ENCODE measurements around the gene KERA.

Gene KERA

DNA sequence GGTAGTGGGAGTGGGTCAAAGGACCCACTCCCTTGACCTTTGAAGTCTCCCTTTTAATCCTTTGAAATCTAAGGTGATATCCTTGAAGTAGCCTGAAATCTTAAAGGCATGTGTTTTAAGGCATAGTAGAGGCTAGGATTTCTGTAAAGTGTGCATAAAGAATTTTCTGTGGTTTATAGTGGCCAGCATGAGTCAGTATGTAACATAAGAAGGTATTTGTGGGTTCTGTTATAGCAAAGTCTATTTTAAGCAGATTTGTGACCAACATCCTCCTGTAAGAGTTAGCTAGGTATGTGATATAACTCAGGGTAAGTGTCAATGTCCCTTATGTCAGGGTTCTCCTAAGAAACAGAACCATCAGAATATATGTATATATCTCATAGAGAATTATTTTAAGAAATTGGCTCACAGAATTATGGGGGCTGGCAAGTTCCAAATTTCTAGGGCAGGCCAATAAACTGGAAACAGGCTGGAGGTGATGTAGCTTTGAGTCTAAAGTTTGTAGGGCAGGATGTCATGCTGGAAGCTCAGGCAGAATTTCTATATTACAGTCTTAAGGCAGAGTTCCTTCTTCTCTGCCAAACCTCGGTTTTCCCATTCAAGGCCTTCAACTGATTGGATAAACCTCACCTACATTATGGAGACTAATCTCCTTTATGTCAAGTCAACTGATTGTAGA, 34.4 kb downstream of the KERA start:
- no peak for TF ChIP-seq PAX5 (IDR thresholded peaks at IDR 0.05; ENCODE audit: insufficient read depth, low read length, severe bottlenecking)
- TF ChIP-seq POLR2AphosphoS5 (IDR thresholded peaks at IDR 0.05; ENCODE audit: low read depth, low read length) = no peak
- no peak for DNase-seq (ENCODE audit: insufficient read length, low spot score)
- FAIRE-seq = no peak

DNA sequence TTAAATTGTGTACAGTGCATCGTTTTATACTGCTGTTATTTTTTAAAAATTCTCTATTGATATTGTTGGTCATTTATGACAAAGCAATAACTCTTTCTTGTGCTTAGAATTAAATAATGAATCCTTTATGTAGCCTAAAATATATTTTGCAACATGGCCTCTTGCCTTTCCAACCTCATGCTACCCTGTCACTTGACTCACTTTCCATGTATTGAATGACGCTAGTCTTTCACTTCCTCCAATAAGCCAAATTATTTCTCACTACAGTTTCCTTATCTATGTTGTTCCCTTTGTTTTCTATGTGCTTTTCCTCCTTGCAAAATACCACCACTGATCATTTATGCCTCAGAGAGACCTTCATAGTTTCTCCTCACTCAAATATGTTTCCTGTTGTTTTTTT, 36.7 kb downstream of the KERA start:
- TF ChIP-seq SPI1 (IDR thresholded peaks at IDR 0.05; ENCODE audit: low read depth, low read length) (no peak), POLR2AphosphoS5 (IDR thresholded peaks at IDR 0.05; ENCODE audit: low read depth, low read length) (no peak)
- FAIRE-seq (no peak), DNase-seq (ENCODE audit: insufficient read length, low spot score) (no peak)

DNA sequence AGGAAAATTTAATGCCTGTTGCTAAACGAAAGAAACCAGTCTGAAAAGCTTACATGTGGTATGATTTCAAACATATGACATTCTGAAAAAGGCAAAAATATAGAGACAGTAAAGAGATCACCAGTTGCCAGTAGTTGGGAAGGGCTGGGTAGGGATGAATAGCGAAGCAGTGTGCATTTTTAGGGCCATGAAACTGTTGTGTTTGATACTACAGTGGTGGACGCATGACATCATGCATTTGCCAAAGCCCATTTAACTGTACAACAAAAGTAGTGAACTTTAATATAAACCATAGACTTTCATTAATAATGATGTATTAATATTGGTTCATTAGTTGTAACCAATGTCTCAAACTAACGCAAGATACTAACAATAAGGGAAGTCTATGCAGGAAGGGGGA, 38.4 kb downstream of the KERA start:
- TF ChIP-seq TAF1 (IDR thresholded peaks at IDR 0.05; ENCODE audit: low read depth, low read length) (no peak), PAX5 (IDR thresholded peaks at IDR 0.05; ENCODE audit: insufficient read depth, low read length, severe bottlenecking) (no peak), POLR2A (IDR thresholded peaks at IDR 0.05; ENCODE audit: low read depth, low read length) (no peak), POLR2AphosphoS5 (IDR thresholded peaks at IDR 0.05; ENCODE audit: low read depth, low read length) (no peak), SPI1 (IDR thresholded peaks at IDR 0.05; ENCODE audit: low read depth, low read length) (no peak)
- DNase-seq (ENCODE audit: insufficient read length, low spot score) (no peak), FAIRE-seq (no peak)

DNA sequence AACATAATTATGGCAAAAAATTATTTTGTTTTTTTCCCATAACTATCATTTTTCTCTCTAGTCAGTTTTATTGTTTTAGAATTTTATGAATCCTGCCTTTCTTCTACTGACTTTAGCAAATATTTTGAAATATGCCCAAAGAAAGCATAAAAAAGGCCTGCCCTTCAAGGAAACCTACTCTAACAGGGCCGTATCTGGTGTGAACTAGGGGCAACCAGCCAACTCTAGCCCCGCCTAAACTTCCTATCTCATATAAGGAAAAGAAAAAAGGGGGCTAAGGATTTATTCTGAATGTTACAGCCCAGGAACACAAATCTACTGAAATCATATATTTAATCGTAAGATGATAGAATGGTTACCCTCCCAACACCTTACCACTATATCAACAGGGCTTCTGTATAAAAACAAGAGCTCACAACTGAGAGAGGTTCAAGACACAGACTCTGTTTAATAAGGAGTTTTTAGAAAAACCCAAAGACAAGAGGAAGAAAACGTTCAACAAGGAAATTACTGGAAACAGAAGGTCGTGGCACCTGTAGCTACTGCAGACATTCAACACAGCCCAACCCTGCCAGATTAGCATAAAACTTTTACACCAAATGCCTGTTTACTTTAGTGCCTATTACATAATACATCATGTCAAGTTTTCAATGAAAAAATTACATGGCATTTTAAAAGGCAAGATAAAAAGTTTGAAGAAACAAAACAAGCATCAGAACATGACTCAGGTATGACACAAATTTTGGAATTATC, 40.1 kb downstream of the KERA start:
- DNase-seq (ENCODE audit: insufficient read length, low spot score) (no peak), FAIRE-seq (no peak)
- TF ChIP-seq PAX5 (IDR thresholded peaks at IDR 0.05; ENCODE audit: insufficient read depth, low read length, severe bottlenecking) (no peak), SPI1 (IDR thresholded peaks at IDR 0.05; ENCODE audit: low read depth, low read length) (no peak), TAF1 (IDR thresholded peaks at IDR 0.05; ENCODE audit: low read depth, low read length) (no peak), POU2F2 (IDR thresholded peaks at IDR 0.05; ENCODE audit: low read depth, low read length) (no peak), POLR2A (IDR thresholded peaks at IDR 0.05; ENCODE audit: low read depth, low read length) (no peak), POLR2AphosphoS5 (IDR thresholded peaks at IDR 0.05; ENCODE audit: low read depth, low read length) (no peak)

DNA sequence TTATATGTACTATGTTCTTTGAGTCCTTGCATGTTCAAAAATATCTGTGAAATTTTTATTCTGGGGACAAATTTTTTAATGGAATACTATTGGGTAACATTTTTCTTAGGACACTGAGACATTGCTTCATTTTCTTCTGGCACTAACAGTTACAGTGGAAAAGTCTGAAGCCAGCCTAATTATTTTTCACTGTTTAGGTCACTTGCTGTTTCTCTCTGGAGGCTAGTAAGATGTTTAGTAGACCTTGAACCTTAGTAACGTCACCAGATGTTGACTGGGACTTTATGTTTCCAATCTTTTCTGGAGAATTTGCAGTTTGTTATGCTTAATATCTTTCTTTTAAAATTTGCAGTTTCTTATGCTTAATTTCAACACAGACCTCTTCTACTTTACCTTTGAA, 40.8 kb downstream of the KERA start:
- TF ChIP-seq POLR2A (IDR thresholded peaks at IDR 0.05; ENCODE audit: low read depth, low read length) = no peak
- no peak for TF ChIP-seq TAF1 (IDR thresholded peaks at IDR 0.05; ENCODE audit: low read depth, low read length)
- no peak for TF ChIP-seq PAX5 (IDR thresholded peaks at IDR 0.05; ENCODE audit: insufficient read depth, low read length, severe bottlenecking)
- TF ChIP-seq POU2F2 (IDR thresholded peaks at IDR 0.05; ENCODE audit: low read depth, low read length) = no peak
- no peak for TF ChIP-seq POLR2AphosphoS5 (IDR thresholded peaks at IDR 0.05; ENCODE audit: low read depth, low read length)
- TF ChIP-seq SPI1 (IDR thresholded peaks at IDR 0.05; ENCODE audit: low read depth, low read length) = no peak
- FAIRE-seq (no peak), DNase-seq (ENCODE audit: insufficient read length, low spot score) (no peak)

DNA sequence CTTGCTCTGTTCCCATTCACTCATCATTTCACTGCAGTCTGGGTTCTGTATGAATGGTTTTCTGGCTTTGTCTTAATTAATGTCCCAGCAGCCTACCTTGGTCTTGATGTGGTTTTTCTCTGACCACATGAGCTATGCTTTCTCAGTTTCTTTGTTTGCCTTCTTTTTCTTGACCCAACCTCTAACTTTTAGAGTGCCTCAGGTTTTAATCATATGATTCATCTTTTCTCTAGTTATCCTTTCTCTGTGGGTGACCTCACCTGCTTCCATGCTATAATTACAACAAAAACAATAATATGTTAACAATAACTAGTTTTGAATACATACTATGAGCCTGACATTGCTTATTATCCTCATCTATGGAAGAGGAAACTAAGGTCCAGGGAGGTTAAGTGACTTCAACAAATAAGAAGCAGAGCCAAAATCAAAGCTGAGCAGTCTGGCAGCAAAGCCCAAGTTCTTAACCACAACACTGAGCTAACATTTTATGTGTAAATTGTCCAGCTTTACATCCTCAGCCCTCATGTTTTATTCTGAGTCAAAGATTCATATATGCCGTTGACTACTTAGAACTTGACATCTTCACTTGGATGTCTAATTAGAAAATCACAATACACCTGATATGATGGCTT, 48.4 kb downstream of the KERA start:
- no peak for FAIRE-seq
- TF ChIP-seq PAX5 (IDR thresholded peaks at IDR 0.05; ENCODE audit: insufficient read depth, low read length, severe bottlenecking) = peak; percentile 13
- TF ChIP-seq POLR2AphosphoS5 (IDR thresholded peaks at IDR 0.05; ENCODE audit: low read depth, low read length) = no peak
- no peak for DNase-seq (ENCODE audit: insufficient read length, low spot score)

DNA sequence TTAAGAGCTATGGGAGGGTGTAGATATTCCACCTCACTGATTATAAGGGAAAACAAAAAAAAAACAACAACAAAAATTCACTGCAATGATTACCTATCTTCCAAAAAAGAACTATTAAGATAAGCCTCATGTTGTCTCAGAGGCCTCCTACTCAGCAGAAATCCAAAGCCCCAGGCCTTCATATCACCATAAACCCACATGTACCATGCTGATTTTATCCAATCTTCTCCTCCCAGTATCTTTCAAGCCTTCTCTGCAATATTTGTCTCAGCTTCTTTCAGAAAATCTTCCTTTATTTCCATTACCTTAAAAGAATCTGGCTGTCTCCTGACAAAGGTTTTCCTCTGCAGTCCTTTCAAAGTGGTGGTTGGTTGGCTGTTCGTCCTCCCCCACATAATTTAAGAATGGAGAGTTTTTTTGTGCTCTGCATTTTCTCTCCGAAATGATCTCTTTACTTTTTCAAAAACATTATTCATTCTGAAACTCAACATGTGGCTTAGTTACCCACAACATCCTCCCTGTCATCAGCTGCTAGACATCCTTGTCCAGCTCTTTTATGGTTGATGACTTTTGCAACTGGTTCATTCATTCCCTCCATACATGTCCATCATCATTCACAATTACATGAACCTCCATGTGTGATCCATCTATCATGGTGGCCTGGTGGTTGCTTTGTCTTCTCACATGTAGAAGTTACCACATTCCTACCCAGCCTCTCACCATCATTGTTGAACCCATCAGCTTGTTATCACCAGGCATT, 50.1 kb downstream of the KERA start:
- DNase-seq (ENCODE audit: insufficient read length, low spot score) (no peak), FAIRE-seq (peak; percentile 79)
- no peak for TF ChIP-seq PAX5 (IDR thresholded peaks at IDR 0.05; ENCODE audit: insufficient read depth, low read length, severe bottlenecking)
- TF ChIP-seq SPI1 (IDR thresholded peaks at IDR 0.05; ENCODE audit: low read depth, low read length) = no peak
- TF ChIP-seq POLR2A (IDR thresholded peaks at IDR 0.05; ENCODE audit: low read depth, low read length) = no peak
- TF ChIP-seq POU2F2 (IDR thresholded peaks at IDR 0.05; ENCODE audit: low read depth, low read length) = no peak
- TF ChIP-seq POLR2AphosphoS5 (IDR thresholded peaks at IDR 0.05; ENCODE audit: low read depth, low read length) = no peak
- TF ChIP-seq TAF1 (IDR thresholded peaks at IDR 0.05; ENCODE audit: low read depth, low read length) = no peak

DNA sequence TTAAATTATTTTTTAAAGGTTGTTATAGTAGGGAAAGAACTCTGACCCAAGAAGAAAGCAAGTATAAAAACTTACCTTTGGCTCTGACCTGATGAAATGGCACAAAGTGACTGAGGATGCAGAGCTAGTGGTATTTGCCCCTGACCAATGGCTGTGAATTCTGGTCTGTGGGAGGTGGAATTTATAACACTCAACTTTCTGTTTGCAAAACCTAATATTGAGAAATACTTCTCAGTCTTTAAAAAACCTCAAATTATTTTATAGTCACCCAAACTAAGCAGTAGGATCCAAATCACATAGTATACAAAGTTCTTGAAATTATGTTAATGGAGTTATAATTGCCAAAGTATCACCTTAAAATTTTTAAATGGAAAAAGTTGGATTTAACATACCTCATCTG, 53.0 kb downstream of the KERA start, which contains the start of gene EPYC:
Gene EPYC, minus strand, starts transcription at position 101 of the 400 bp plus-strand sequence. CDS start 2,407 bp downstream, outside the sequence.
- TF ChIP-seq TAF1 (IDR thresholded peaks at IDR 0.05; ENCODE audit: low read depth, low read length) (no peak), SPI1 (IDR thresholded peaks at IDR 0.05; ENCODE audit: low read depth, low read length) (no peak), POLR2A (IDR thresholded peaks at IDR 0.05; ENCODE audit: low read depth, low read length) (no peak), PAX5 (IDR thresholded peaks at IDR 0.05; ENCODE audit: insufficient read depth, low read length, severe bottlenecking) (no peak)
- FAIRE-seq (no peak), DNase-seq (ENCODE audit: insufficient read length, low spot score) (no peak)

DNA sequence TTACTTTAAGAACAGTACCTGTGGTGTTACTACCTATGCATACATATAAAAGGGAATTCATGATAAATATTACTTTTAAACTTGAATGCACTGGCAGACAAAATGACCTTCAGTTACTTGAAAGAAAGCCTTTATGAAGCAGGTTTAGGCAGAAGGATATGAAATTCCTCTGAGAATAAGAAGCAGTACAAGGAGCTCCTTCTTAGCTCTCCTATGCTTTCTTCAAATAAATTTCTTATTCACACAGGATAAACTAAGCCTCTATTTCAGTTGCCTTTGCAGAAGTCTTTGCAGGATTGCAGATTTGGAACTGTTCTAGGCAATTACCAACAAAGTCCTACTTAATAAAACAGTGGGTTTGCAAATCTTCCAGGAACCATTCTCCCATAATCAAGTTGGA, 54.1 kb downstream of the KERA start:
- DNase-seq (ENCODE audit: insufficient read length, low spot score) (no peak), FAIRE-seq (no peak)
- TF ChIP-seq POU2F2 (IDR thresholded peaks at IDR 0.05; ENCODE audit: low read depth, low read length) (no peak), PAX5 (IDR thresholded peaks at IDR 0.05; ENCODE audit: insufficient read depth, low read length, severe bottlenecking) (no peak), SPI1 (IDR thresholded peaks at IDR 0.05; ENCODE audit: low read depth, low read length) (no peak), POLR2A (IDR thresholded peaks at IDR 0.05; ENCODE audit: low read depth, low read length) (no peak), POLR2AphosphoS5 (IDR thresholded peaks at IDR 0.05; ENCODE audit: low read depth, low read length) (no peak), TAF1 (IDR thresholded peaks at IDR 0.05; ENCODE audit: low read depth, low read length) (no peak)
